ENCODE data around the gene HIVEP2.

HIVEP2 gene

DNA sequence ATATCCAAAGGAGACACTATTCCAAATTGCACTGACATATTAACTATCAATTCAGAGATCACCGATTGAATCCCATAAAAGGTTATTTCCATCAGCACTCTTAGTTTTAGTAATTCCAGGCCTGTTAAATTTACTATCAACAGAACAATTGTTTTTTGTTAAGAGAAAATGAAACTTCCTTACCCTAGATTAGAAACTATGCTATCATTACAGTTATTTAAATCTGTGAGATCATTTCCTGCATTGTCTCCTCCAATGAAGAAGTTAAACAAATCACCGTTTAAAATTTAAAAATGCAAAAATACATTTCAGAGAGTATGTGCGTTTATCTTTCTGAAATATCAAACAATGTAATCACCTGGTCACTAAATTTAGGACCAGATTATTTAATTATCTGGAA, 57.5 kb downstream of the HIVEP2 start:
- no peak for DNase-seq

DNA sequence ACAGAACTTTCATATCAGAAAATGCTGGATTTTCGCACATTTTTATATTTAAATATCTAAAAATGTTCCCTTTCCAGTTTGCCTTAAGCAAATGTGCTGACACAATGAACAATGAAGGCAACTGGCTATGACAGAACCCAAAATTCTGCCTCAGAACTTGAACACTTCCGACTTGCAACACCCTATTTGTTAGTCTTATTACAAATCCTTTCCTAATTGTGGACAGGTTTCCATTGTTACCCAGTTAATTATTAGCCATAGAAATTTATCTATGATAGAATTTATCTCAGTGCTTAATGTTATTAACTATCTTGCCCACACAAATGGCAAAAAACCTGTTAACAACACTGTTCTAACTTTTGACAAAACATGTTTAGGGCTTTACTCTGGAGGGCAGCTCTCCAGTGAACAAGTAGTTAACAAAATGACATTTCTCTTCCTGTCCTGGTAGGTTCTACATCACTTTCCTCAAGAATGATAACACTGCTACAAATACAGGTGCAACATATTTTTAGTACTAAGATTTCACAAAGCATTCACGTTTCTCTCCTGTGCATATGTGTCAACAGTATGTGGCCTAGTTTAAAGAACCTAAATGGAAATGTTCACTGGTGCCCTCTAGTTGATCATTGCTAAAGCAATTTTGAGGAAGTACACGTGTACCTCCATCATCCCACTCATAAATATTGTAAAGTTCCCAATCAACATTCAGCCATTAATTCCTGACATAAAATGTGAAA, 58.4 kb downstream of the HIVEP2 start:
- peak in 1 of 2 donors; percentile 72 for DNase-seq

DNA sequence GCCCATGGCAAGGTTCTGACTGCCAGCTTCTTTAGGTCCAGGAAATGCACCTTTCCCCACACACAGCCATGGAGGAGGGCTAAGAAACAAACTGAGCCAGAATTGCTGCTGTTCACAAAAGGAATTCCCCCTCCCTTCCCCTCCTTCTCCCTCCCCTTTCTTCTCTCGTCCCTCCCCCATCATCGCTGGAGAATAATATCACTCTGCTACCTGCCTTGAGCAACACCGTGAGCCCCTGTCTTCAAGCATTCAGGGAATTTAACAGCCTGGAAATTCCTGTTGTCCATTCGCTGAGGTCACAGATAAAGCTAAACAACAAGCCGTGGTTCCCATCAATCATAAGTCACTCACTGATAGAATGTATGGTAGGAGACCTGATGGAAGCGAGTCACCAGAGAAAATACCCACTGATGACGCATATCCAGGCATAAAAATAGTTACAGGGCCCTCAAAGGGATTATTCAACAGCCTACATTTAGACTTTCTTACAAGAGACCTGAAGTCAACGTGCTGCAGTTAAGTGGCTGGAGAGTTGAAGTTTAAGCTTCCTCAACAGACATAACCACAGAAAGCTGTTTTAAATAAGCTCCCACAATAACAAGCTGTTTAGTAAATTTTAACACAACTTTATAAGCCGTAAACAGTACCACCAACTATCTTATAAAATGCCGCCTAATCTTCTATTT, 59.7 kb downstream of the HIVEP2 start:
- DNase-seq, result peak in 1 of 2 donors; percentile 53

DNA sequence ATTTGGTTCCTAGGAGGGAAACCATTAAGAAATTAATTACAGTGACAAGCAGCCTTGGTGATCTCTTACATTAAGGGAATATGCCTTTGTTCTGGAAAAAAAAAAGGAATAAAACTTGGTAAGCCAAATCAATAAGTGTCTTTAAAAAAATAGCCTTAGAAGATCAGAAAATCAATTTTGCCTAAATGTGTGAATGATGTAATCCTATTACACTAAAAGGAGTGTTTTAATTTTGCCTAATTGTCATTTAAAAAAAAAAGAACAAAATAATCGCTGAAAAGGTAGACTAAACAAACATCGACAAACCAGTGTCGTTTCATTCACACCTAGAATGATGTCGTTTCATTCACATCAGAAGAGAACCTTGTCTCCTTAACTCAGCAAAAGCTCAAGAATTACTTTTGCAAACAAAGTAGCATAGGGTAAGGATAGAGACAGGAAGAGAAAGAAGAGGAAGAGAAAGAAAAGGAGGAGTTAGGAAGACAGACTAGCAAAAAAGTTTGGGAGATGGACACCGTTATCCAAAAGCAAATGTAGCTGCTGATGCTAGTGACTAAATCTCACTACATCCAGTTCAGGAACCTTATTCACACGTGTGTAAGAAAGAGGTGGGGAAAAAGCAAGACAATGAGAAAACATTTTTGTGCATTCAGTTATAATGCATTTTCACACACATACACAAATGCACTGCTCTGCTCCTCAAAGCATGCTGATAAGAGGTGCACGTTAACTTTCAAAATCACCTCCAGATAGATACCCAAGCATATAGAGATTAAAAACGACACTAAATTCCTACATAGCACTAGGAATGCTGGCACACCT, 60.6 kb downstream of the HIVEP2 start:
- no peak for DNase-seq

DNA sequence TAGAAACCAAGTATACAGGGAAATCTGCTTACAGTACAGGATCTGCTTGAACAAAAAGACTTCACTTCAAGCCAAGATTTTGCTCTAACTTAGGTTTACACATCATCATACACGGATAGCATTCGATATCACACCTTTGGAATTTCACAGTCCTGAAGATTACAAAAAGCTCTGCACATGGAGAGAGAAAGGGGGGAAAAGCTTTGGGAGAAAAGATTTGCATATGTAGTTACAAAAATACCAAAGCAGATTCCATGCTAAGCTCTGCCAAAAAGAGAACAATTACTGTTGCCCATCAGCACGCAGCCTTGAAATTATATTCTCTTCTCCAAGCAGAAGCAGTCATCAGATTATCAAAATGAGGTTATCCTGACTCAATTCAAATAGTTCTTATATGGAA, 62.0 kb downstream of the HIVEP2 start:
- no peak for DNase-seq

DNA sequence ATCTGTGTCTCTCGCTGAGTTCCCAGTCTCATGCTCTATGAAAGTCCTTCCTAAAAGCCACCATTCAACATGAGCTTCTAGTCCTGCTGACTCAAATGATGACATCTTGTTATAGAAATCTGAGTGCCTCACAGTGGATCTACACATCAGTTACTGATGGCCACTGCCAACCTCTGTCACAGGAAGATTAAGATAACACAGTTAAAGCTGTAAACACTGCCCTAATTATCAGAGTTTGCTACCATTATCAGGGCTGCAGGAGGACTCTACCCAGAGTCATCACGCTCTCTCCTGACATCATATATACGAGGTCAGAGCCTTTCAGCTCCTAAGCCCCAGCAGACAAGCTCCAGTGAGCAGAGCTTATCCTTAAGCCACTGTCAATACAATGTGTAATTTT, 63.2 kb downstream of the HIVEP2 start:
- no peak for DNase-seq

DNA sequence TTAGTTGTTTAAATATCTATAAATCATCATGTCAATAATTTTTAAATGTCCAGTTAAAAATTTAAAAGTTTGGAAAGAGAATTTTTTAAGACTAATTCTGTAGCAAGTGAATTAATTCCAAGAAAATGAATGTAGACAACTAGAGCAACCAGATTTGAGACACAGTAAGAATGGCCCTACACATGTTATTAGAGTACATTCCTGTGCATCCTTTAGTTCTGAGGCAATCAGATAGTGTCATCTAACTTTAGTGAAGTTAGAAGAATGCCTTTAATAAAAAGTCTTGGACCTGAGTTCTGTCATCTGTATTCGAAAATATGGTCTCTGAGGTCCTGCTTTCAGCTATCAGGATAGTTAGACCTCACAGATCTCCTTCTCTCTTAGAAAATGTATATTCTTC, 63.7 kb downstream of the HIVEP2 start:
- no peak for DNase-seq

DNA sequence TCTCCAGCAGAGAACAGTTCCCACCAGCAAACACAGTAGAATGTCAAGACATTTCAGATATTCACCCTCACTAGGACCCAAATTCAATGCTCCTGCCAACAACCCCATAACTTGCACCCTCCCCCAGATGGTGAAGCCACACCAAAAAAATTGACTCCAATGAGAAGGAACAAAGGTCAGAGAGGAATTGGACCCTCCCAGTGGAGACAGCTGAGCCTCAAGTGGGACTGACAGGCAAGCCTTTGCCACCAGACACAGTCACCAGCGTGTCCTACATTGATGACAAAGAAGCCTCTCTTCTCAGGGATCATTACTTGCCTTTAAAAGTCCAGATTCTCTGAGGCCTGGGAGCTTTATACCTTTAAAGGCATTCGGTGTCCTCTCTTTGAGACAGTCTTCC, 64.8 kb downstream of the HIVEP2 start:
- no peak for DNase-seq

DNA sequence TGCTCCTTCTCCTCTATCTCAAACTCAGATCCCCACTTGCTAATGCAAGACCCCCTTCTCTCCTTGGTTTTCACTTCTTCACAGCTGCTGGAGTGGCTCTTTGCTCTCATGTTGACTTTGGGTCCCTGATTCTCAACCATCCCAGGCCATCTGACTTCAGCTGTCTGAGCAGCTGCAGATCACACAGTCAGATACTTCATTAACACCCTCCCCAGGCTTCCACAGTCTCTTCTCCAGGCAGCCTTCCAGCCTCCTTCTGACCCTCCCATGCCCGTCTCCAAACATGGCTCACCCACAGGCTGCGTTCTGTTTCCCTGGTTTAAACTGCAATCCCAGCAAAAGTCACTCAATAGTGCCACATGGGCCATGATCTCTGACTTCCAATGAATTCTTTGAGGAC, 65.4 kb downstream of the HIVEP2 start:
- no peak for DNase-seq

DNA sequence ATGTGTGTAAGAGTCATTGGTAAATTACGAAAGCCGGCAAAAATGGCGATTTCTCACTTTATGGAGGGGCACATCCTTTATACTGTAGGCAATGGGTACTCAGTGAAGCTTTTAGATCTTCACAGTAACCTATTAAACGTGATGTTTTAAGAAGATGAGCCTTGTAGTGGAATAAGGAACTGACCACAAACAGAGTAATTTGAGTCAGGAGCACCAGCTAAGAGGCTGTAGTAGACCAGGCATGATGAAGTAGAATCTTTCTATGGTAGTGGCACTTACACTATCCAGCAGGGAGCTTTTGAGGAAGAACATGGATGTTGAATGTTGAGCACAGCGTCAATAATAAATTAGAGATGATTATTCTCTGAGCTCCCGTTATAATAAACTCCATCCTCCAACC, 65.9 kb downstream of the HIVEP2 start:
- no peak for DNase-seq

DNA sequence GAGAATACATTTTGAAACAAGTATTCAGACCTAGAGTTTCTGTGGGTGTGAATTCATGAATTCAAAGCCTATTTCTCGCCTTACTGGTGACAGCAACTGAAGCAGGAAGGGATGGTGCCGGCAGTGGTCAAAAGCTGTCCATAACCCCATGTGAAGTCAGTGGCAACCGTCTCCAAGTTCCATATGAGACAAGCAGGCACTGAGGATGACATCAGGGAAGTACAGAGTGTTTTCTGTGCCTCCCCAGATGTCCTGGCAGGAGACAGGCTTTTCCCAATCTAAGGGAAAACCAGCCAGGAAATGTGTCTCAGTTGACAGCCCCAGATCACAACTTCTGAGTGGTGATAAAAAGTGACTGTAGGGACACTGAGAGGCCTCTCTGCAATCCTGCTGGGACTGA, 66.6 kb downstream of the HIVEP2 start:
- peak; percentile 30 to 76 for DNase-seq

DNA sequence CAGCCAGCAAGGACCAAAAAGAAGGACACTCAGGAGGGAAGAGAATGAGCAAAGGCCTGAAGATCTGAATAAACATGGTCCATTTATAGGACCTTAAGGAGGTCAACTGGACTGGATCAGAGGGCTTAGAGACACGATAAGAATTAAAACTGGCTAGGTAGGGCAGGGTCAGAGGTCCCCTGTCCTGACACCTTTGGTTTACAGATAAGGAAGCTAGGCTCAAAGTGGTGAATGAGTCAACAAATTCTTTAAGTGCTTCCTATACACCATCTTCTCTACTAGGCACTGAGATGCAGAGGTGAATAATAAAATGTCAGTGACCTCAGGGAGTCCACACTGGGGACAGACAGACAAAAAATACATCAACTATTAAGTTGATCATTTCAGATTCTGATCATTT, 70.3 kb downstream of the HIVEP2 start:
- no peak for DNase-seq

DNA sequence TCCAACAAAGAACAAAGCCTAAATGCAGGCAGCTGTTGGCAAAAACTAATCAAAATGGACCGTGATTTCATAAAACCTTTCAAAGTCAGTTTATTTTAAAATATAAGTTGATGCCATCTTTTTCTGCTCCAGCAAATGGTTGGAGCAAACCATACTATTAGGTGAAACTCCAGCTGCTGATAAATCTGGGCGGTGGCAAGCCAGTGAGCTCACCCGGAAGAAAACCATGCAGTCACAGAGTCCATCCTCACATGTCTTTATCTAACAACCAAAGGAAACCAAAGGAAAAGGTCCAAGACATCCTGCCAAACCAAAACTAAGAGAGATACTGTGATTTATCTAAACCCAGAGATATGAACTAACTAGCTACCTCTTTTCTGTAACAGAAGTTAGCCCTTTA, 72.6 kb downstream of the HIVEP2 start:
- DNase-seq, result no peak

DNA sequence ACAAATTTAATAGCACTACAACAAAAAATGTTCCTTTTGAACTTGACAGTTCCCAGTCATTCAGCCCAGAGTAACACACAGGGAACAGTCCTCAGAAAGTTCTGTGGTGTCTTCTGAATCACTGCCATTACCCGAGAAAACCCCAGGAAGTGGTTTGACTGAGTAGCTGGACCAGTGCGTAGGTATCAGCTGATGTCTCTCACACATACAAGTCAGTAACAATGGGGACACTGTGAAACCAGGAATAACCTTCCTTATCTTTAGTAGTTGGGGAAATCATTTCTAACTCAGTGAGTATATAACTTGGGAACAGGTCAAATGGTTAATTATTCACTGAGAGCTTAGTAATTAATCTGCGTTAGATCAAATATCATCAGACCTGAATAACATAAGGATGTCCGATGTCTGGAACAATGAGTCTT, 73.1 kb downstream of the HIVEP2 start:
- peak in 1 of 2 donors; percentile 21 for DNase-seq

DNA sequence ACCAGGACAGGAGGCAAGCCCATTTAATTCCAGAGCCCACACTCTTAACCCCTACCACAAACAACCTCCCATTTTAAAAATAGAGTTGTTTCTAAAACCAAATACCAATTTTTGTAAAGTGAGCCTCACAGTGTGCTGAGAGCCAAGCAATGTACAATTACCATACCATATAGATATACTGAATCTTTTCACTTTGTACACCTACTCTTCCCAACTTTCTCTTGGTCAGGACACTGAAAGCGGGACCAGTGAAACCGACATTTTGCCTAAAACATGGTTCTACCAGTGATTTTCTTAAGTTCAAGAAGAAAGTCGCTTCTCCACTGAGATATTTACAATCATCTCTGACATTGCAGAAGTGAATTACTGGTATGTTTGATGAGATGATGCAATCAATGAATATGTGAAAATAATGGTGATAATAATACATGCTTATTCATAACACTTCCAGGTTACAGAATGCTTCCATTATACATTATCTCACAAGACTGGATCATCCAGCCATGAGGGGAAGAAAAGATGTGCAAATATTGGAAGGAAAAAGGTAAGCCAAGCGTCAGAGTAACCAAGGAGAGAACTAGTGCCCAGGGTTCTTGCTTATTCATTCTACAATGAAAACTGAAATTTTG, 74.1 kb downstream of the HIVEP2 start:
- no peak for DNase-seq

DNA sequence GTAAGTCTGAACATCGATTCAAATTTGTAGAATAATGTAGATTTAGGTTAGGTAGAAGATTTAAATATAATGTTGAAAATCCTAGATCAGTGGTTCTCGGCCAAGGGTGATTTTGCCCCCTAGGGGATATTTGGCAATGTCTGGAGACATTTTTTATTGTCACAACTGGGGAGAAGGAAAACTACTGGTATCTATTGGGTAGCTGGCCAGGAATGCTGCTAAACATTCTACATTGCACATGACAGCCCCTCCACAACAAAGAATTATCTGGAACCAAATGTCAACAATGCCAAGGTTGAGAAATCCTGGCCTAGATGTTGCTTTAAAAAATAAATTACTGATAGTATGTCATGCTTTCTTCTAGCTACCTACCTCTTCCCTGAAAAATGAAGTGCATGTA, 76.1 kb downstream of the HIVEP2 start:
- no peak for DNase-seq

DNA sequence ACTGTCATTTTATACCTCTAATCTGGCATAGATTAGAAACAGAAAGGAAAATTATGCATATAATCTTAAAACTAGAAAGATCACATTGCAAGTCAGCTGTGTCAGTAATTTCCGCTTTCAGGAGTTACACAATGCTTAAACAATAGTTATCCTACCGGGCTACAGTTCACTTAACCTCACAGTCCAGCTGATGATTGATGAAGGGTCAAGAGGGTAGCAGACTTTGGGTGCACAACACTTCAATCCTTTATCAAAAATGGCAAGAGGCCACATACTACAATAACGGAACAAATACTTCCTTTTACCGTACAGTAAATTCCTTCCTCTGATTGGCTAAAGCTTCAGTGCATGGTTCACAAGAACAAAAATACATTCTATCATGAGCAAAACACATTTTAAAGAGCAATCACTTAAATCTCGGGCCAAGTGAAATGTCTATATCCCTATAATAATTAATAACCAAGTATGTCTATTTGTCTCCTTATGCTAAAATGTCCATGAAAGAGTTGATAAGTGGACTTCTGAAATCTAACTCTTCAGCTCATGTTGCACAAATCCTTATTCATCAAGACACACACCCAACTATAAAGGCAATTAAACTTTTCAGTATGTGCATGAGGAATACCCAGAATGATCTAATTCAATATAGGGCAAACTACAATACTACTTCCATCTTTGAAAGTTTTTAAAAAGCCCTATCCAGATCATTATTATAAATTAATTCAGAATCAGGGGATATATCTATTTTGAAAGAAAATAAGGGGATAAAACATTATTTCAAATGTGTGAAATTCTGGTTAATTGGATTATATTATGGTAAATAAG, 76.8 kb downstream of the HIVEP2 start:
- DNase-seq, result no peak

DNA sequence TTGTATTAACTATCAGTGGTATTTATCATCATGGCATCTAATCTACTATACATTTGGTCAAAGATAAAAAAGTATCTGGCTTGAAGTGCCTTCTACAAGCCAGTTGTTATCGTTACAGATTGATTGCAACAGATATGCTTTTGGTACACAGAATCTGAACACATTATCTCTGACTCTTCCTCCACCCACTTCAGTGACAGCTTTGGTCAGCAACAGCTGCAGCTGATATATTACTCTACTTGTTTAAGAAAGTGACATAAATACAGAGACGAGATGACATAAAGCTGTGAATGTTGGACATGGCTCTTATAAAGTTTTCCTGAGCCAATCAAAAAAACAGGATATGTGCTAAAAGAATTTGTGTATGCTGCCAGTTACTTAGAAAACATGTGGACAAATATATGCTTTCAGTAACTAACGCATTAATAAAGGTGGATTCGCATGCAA, 77.6 kb downstream of the HIVEP2 start:
- DNase-seq, result no peak

DNA sequence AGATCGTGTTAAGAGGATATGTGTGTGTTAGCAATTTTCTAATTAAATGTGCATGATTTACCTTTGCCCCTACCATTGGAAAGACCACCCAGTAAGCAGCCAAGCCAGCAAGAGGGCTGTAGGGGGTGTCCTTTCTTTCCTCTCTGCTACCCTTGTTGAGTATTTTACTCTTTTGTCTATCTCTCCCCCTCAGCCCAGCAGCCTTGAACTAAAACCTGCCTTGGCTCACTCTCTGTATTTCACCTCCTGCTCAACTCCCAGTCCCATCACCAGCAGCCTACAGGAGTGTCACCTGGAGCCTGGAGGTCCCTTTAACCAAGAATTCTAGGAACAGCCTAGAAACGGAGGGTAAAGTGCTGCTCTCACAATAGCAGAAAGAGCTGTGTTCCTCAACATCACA, 81.0 kb downstream of the HIVEP2 start:
- no peak for DNase-seq

DNA sequence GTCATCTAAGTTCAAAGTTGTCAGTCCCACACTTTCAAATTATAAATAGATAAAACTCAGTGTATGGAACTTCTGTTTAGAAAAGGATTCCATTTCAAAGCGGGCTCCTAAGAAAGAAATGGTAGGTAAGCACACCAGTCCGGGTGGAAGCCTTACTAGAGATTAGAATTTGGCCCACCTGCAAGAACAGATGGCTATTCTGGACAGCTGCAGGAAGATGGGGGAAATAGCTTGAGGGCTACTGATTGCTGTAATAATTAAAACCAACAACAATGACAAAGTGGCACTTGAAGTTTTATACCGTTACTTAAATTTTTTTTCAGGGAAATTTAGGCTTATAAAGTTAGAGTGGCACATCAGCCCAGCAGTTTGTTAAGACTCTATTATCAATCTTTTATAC, 83.3 kb downstream of the HIVEP2 start:
- DNase-seq, result no peak

DNA sequence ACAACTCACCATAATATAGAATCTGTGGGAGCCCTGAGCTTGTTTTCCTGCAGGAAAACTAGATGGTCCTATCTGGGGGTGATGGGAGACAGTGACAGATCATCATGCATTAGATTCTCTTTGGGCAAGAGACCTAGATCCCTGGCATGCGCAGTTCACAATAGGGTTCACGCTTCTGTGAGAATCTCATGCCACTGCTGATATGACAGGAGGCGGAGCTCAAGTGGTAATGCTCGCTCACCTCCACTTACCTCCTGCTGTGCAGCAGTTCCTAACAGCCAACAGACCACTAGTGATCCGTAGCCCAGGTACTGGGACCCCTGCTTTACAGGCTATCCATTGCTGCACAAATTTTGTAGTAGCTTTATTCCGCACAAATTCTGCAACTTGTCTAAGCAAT, 84.5 kb downstream of the HIVEP2 start:
- DNase-seq, result no peak
